ENCODE results near the gene SND1.
A peak's percentile ranks its signal among the peaks of the same experiment; 100 is the strongest.

The SND1 gene

GRCh38 chr7:127840226-127840951 is 188.4 kb downstream of the SND1 start:
- DNase-seq = no peak

- DNase-seq = no peak
Measured at GRCh38 chr7:127844165-127844564, 192.2 kb downstream of the SND1 start.

GRCh38 chr7:127844707-127845331 is 192.8 kb downstream of the SND1 start:
- no peak for DNase-seq

- DNase-seq = no peak
Measured at GRCh38 chr7:127845522-127846214, 193.7 kb downstream of the SND1 start.

- no peak for DNase-seq
Measured at GRCh38 chr7:127847641-127848040, 195.6 kb downstream of the SND1 start.

- no peak for DNase-seq
Measured at GRCh38 chr7:127848241-127848640, 196.2 kb downstream of the SND1 start.

- no peak for DNase-seq
Measured at GRCh38 chr7:127850195-127850594, 198.2 kb downstream of the SND1 start.

- DNase-seq = no peak
Measured at GRCh38 chr7:127854383-127854782, 202.4 kb downstream of the SND1 start.

- DNase-seq = no peak
Measured at GRCh38 chr7:127857464-127857841, 205.5 kb downstream of the SND1 start.

GRCh38 chr7:127858091-127858914 is 206.3 kb downstream of the SND1 start:
- no peak for DNase-seq

- DNase-seq = no peak
Measured at GRCh38 chr7:127858915-127859189, 206.9 kb downstream of the SND1 start.

GRCh38 chr7:127859330-127859729 is 207.3 kb downstream of the SND1 start:
- no peak for DNase-seq

GRCh38 chr7:127862525-127862924 is 210.5 kb downstream of the SND1 start:
- DNase-seq = no peak

GRCh38 chr7:127863082-127863481 is 211.1 kb downstream of the SND1 start:
- DNase-seq = no peak

- peak in 2 of 3 donors; percentile 8 to 27 for DNase-seq
Measured at GRCh38 chr7:127865466-127865865, 213.5 kb downstream of the SND1 start.

- peak; percentile 55 to 75 (median 71) for DNase-seq
Measured at GRCh38 chr7:127870231-127870907, 218.4 kb downstream of the SND1 start.

GRCh38 chr7:127871226-127871625 is 219.2 kb downstream of the SND1 start:
- DNase-seq = no peak

GRCh38 chr7:127872122-127872521 is 220.1 kb downstream of the SND1 start:
- no peak for DNase-seq

GRCh38 chr7:127873151-127873550 is 221.2 kb downstream of the SND1 start:
- DNase-seq = no peak

- no peak for DNase-seq
Measured at GRCh38 chr7:127873715-127874636, 222.0 kb downstream of the SND1 start.

GRCh38 chr7:127874951-127875608 is 223.1 kb downstream of the SND1 start:
- DNase-seq = no peak

Data from suppressor macrophage treated with lipopolysaccharide for 1 hour (primary cell).